AG04450 (cell line): ENCODE results near the gene PMF1. TPM values are rescaled to one million over a fixed set of nuclear protein-coding genes. Genes with fewer than 3 reads are reported as not detected.

Experiments
- CTCF ChIA-PET: fragments of 300-600, 350-600 bp; formaldehyde crosslinking; extraction: SDS; loops from one replicate; lab custom pipeline; 2022; ENCODE audit warnings: antibody characterized with exemption, inconsistent platforms; lab: Charles Lee
- POLR2A ChIA-PET: fragments of 350-600 bp; formaldehyde crosslinking; extraction: SDS; loops from one replicate; lab custom pipeline; 2021; ENCODE audit warnings: antibody characterized with exemption, inconsistent platforms; lab: Yijun Ruan, JAX
- DNase-seq: peaks from one replicate; pipeline ENCODE4 v3.0.0-alpha.2; 2011; ENCODE audit warnings: low read depth, low spot score
- H3K27ac ChIP-seq: one replicate; pipeline ENCODE4 v1.5.1; 2012; ENCODE audit warnings: low read depth, low read length, control low read depth
- H3K27me3 ChIP-seq: one replicate; pipeline ENCODE4 v1.6.0; 2012; ENCODE audit warnings: low read length; ENCODE audit not compliant: control insufficient read depth, insufficient read depth
- H3K4me3 ChIP-seq: 2 replicates; pipeline ENCODE4 v1.5.1; 2011; ENCODE audit warnings: mild to moderate bottlenecking, low read depth, low read length, control low read depth
- H3K9me3 ChIP-seq: 2 replicates; pipeline ENCODE4 v1.5.1; 2012; ENCODE audit warnings: low read length; ENCODE audit not compliant: control insufficient read depth, insufficient read depth
- CTCF ChIP-seq: IDR thresholded peaks from 2 replicates; pipeline ENCODE4 v1.5.1; 2011; ENCODE audit warnings: low read depth, low read length, control low read depth, inconsistent platforms
- polyA plus RNA-seq: library from polyadenylated mRNA; depleted of rRNA; stranded (reverse); fragments of >200 nt; gene quantifications from 2 replicates; pipeline ENCODE4 v1.2.3, GENCODE V29; 2011

PMF1 gene
- polyA plus RNA-seq, 1 experiment = 43.5 TPM

GRCh38 chr1:156270314-156270713 is 57.5 kb downstream of the PMF1 start:
- Histone ChIP-seq H3K27me3 (no peaks in the 10 kb centered on the region), H3K27ac (no peak overlapping the region), H3K9me3 (no peaks in the 10 kb centered on the region), H3K4me3 (no peak overlapping the region)
- ChIA-PET POLR2A (no interaction called here), CTCF (interaction anchor here (1.0 kb wide), 1 partner anchor 174 kb away, joined by 4 read pairs; no protein-coding TSS in a partner anchor)
- TF ChIP-seq CTCF = no peak
- no peak for DNase-seq

DNA sequence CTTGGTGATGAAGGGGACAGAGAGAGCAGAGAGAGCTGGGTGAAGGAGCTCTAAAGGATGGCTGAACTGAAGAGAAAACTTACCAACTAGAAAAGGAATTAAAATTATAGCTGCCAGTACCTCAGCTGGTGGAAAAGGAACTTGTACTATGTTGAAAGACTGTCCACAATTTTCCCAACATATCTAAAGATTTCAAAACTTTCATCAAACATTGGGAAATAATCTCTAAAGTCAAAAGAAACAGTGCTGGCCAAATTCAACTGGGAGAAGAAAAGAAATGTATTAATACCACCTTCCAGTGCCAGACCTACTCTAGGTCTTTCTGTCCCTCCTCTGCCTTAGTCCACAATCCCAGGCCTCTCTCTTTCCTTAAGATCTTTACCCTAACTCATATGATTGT is 63.7 kb downstream of the PMF1 start:
- H3K27me3 ChIP-seq = no peaks in the 10 kb centered on the region
- H3K4me3 ChIP-seq = no peak overlapping the region
- ChIA-PET POLR2A (interaction anchor here (0.7 kb wide), 1 partner anchor 225 kb away, joined by 5 read pairs; no protein-coding TSS in a partner anchor), CTCF (interaction anchor here (1.0 to 1.6 kb wide), 2 partner anchors 42 to 43 kb away, joined by 4 to 5 read pairs; no protein-coding TSS in a partner anchor)
- DNase-seq = no peak
- no peaks in the 10 kb centered on the region for H3K9me3 ChIP-seq
- TF ChIP-seq CTCF = no peak
- H3K27ac ChIP-seq = no peak overlapping the region

DNA sequence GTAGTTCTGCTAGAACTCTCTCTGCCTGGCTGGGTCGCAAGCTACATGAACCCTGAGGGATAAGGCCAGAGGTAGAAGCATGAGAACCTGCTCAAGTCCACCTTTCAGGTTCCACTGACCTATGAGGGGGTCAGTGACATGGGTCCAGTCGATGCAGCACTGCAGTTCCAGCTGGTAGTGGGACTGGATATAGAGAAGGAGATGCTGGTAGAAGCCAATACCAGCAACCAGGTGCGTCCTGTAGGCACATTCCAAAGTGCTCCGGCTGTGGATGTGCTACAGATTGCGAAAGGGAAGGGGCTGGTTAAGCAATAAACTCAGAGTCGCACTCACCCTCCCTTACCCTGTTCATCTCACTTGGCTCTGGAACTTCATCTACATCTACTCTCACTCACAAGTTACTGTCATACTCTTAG is 64.2 kb downstream of the PMF1 start:
- CTCF ChIA-PET = interaction anchor here (0.7 to 1.0 kb wide), 2 partner anchors 42 to 109 kb away, joined by 4 read pairs; no protein-coding TSS in a partner anchor
- Histone ChIP-seq H3K4me3 (no peak overlapping the region), H3K27ac (no peak overlapping the region), H3K9me3 (no peaks in the 10 kb centered on the region), H3K27me3 (no peaks in the 10 kb centered on the region)
- POLR2A ChIA-PET = interaction anchor here (0.7 kb wide), 1 partner anchor 225 kb away, joined by 5 read pairs; no protein-coding TSS in a partner anchor
- no peak for TF ChIP-seq CTCF
- DNase-seq = no peak

DNA sequence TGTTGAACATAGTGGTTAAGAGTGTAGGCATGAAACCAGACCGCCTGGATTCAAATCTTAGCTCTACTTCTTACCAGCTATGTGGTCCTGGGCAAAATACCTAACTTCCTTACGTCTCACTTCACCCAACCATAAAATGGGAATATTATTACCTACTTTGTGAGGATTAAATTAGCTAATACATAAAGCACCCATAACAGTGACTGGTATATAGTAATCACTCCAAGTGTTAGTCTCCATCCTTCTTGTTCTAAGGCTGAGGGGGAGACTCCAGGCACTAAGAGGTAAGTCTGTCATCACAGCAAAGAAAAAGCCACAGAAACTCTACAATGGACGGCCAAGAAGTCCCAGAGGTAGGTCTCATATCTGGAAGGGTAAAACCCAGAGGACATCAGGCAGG is 67.0 kb downstream of the PMF1 start:
- Histone ChIP-seq H3K9me3 (no peaks in the 10 kb centered on the region), H3K27me3 (no peaks in the 10 kb centered on the region), H3K4me3 (no peak overlapping the region), H3K27ac (no peak overlapping the region)
- CTCF ChIA-PET = interaction anchor here (1.7 kb wide), 1 partner anchor 39 kb away, joined by 7 read pairs; no protein-coding TSS in a partner anchor
- POLR2A ChIA-PET = no interaction called here
- no peak for DNase-seq
- TF ChIP-seq CTCF = no peak

- H3K27ac ChIP-seq = peak overlapping the region; percentile 68
- no peak for TF ChIP-seq CTCF
- ChIA-PET CTCF (interaction anchor here (1.6 kb wide), 1 partner anchor 56 kb away, joined by 7 read pairs; no protein-coding TSS in a partner anchor), POLR2A (interaction anchor here (0.9 to 2.5 kb wide), 2 partner anchors 9 to 14 kb away, joined by 3 to 14 read pairs; partner anchors contain the start of gene GLMP)
- H3K9me3 ChIP-seq = no peaks in the 10 kb centered on the region
- H3K27me3 ChIP-seq = no peaks in the 10 kb centered on the region
- peak overlapping the region; percentile 95 for H3K4me3 ChIP-seq
- no peak for DNase-seq
Observed at GRCh38 chr1:156281281-156281680, 68.5 kb downstream of the PMF1 start.
